Measurements from ENCODE around the gene OR51A4. TPM values are rescaled to one million over a fixed set of nuclear protein-coding genes. Genes with fewer than 3 reads are reported as not detected.

Gene OR51A4
- total RNA-seq (2014; rRNA removed; shearing (Covaris generic)) (not detected in 2 replicates), total RNA-seq (2022) (not detected in 2 replicates), Bru-seq, nascent RNA (not detected), BruChase-seq, experiment 1, labeled RNA remaining after a 6-hour chase (not detected), BruChase-seq, experiment 2, labeled RNA remaining after a 2-hour chase (not detected)
- long read RNA-seq, result 0 reads

GRCh38 chr11:4947505-4947904 is at the start of gene OR51A4:
Gene OR51A4 (minus strand): TSS chr11:4947605. CDS start chr11:4947100, 505 bp downstream.
- Histone ChIP-seq H3K27ac (ENCODE audit: low read depth, low read length, poor library complexity, severe bottlenecking) (no peak within 1 kb of the TSS), H3K4me1 (ENCODE audit: insufficient read depth, low read length, poor library complexity, severe bottlenecking) (no peaks in the 10 kb centered on the region), H3K9me2 (ENCODE audit: insufficient read depth, low read length) (no peaks in the 10 kb centered on the region), H2AFZ (ENCODE audit: low read length) (no peak within 1 kb of the TSS), H4K20me1 (ENCODE audit: insufficient read depth, low read length) (no peaks in the 10 kb centered on the region), H3K36me3 (ENCODE audit: insufficient read depth, low read length) (no peaks in the 10 kb centered on the region), H3K79me2 (ENCODE audit: insufficient read depth, low read depth, low read length) (no peaks in the 10 kb centered on the region), H3K4me2 (ENCODE audit: low read length) (no peak within 1 kb of the TSS), H3K9me3 (ENCODE audit: low read length) (no peaks in the 10 kb centered on the region), H3K4me3 (ENCODE audit: low read depth, low read length, poor library complexity, severe bottlenecking) (no peak within 1 kb of the TSS)
- TF ChIP-seq EZH2phosphoT487 (IDR thresholded peaks at IDR 0.05; ENCODE audit: borderline replicate concordance, low read depth, low read length), result no peak
- TF ChIP-seq CTCF (conservative IDR thresholded peaks at IDR 0.05; ENCODE audit: low read length), result no peak
- ChIA-PET CTCF (ENCODE audit: unreplicated experiment) (no interaction called here), POLR2A (no interaction called here)
- no TSS peak for BruUV-seq (replicated peaks)
- intact Hi-C loops (cut with micrococcal nuclease; ENCODE audit: unreplicated experiment), result no loop called here
- no peak for DNase-seq (ENCODE audit: low spot score)

GRCh38 chr11:4994551-4994950 is 47.1 kb upstream of the OR51A4 start, which contains the start of gene OR51L1:
Gene OR51L1 (plus strand): TSS chr11:4994851. CDS start chr11:4998983, 4,132 bp downstream.
- POLR2A ChIA-PET, result no interaction called here
- CTCF ChIA-PET (ENCODE audit: unreplicated experiment), result no interaction called here
- Histone ChIP-seq H3K4me3 (ENCODE audit: low read depth, low read length, poor library complexity, severe bottlenecking) (no peak within 1 kb of the TSS), H4K20me1 (ENCODE audit: insufficient read depth, low read length) (no peaks in the 10 kb centered on the region), H3K4me2 (ENCODE audit: low read length) (no peak within 1 kb of the TSS), H3K9me2 (ENCODE audit: insufficient read depth, low read length) (no peaks in the 10 kb centered on the region), H3K79me2 (ENCODE audit: insufficient read depth, low read depth, low read length) (no peaks in the 10 kb centered on the region), H3K27ac (ENCODE audit: low read depth, low read length, poor library complexity, severe bottlenecking) (no peak within 1 kb of the TSS), H3K36me3 (ENCODE audit: insufficient read depth, low read length) (no peaks in the 10 kb centered on the region), H2AFZ (ENCODE audit: low read length) (no peak within 1 kb of the TSS), H3K4me1 (ENCODE audit: insufficient read depth, low read length, poor library complexity, severe bottlenecking) (no peaks in the 10 kb centered on the region), H3K9me3 (ENCODE audit: low read length) (no peaks in the 10 kb centered on the region)
- BruUV-seq (replicated peaks), result no TSS peak
- intact Hi-C loops (cut with micrococcal nuclease; ENCODE audit: unreplicated experiment), result no loop called here
- DNase-seq (ENCODE audit: low spot score), result no peak
- TF ChIP-seq EZH2phosphoT487 (IDR thresholded peaks at IDR 0.05; ENCODE audit: borderline replicate concordance, low read depth, low read length) (no peak), CTCF (conservative IDR thresholded peaks at IDR 0.05; ENCODE audit: low read length) (no peak)

GRCh38 chr11:4991060-4991459 is 43.7 kb upstream of the OR51A4 start:
- intact Hi-C loops (cut with micrococcal nuclease; ENCODE audit: unreplicated experiment), result no loop called here
- POLR2A ChIA-PET, result interaction anchor here (0.5 kb wide), 1 partner anchor 126 kb away, joined by 3 read pairs; no protein-coding TSS in a partner anchor
- Histone ChIP-seq H3K36me3 (ENCODE audit: insufficient read depth, low read length) (no peaks in the 10 kb centered on the region), H3K79me2 (ENCODE audit: insufficient read depth, low read depth, low read length) (no peaks in the 10 kb centered on the region), H3K9me3 (ENCODE audit: low read length) (no peaks in the 10 kb centered on the region), H3K4me2 (ENCODE audit: low read length) (no peak overlapping the region), H2AFZ (ENCODE audit: low read length) (no peak overlapping the region), H3K4me1 (ENCODE audit: insufficient read depth, low read length, poor library complexity, severe bottlenecking) (no peaks in the 10 kb centered on the region), H3K4me3 (ENCODE audit: low read depth, low read length, poor library complexity, severe bottlenecking) (no peak overlapping the region), H3K9me2 (ENCODE audit: insufficient read depth, low read length) (no peaks in the 10 kb centered on the region), H4K20me1 (ENCODE audit: insufficient read depth, low read length) (no peaks in the 10 kb centered on the region), H3K27ac (ENCODE audit: low read depth, low read length, poor library complexity, severe bottlenecking) (no peak overlapping the region)
- no peak for DNase-seq (ENCODE audit: low spot score)
- CTCF ChIA-PET (ENCODE audit: unreplicated experiment), result no interaction called here
- BruUV-seq (replicated peaks), result no TSS peak
- TF ChIP-seq CTCF (conservative IDR thresholded peaks at IDR 0.05; ENCODE audit: low read length), result peak; percentile 45; the same call in 1 of the 2 replicates
- no peak for TF ChIP-seq EZH2phosphoT487 (IDR thresholded peaks at IDR 0.05; ENCODE audit: borderline replicate concordance, low read depth, low read length)
